Keratinocyte (primary cell): ENCODE data around the gene NXPH4. TPM values are rescaled to one million over a fixed set of nuclear protein-coding genes. Genes with fewer than 3 reads are reported as not detected.
A peak's percentile ranks its signal among the peaks of the same experiment; 100 is the strongest.

Experiments
- DNase-seq: peaks from one replicate; pipeline ENCODE4 v3.0.0-alpha.2; 2011; ENCODE audit warnings: low read depth, missing footprints, low spot score
- FAIRE-seq: peaks from 2 replicates; lab custom pipeline; 2011; peaks lifted over from hg19 to GRCh38; lab: Jason Lieb, UNC
- H2AFZ ChIP-seq: 2 replicates; pipeline ENCODE4 v1.6.0; 2012; ENCODE audit warnings: low read length, control low read depth, inconsistent platforms; ENCODE audit not compliant: control insufficient read depth
- H3K27ac ChIP-seq: 2 replicates; pipeline ENCODE4 v1.5.1; 2011; ENCODE audit warnings: low read length; ENCODE audit not compliant: control insufficient read depth, insufficient read depth
- H3K27me3 ChIP-seq: 3 replicates; pipeline ENCODE4 v1.6.0; 2011; ENCODE audit warnings: low read length; ENCODE audit not compliant: control insufficient read depth, insufficient read depth; ENCODE audit errors: extremely low read depth
- H3K36me3 ChIP-seq, 2 experiments: 2 replicates in 1 of 2; 3 replicates in 1 of 2; pipeline ENCODE4 v1.5.1; 2011; ENCODE audit warnings: low read length in 2 of 2, mild to moderate bottlenecking in 1 of 2; ENCODE audit not compliant: control insufficient read depth in 2 of 2, insufficient read depth in 2 of 2; ENCODE audit errors: extremely low read depth in 1 of 2
- H3K4me1 ChIP-seq: 3 replicates; pipeline ENCODE4 v1.5.1; 2011; ENCODE audit warnings: low read length; ENCODE audit not compliant: control insufficient read depth, insufficient read depth; ENCODE audit errors: extremely low read depth
- H3K4me2 ChIP-seq: 3 replicates; pipeline ENCODE4 v1.6.0; 2011; ENCODE audit warnings: low read depth, low read length; ENCODE audit not compliant: control insufficient read depth, insufficient read depth; ENCODE audit errors: extremely low read depth
- H3K4me3 ChIP-seq, 3 experiments: fragments of 200-600 bp in 1 of 3; sonication (generic) in 1 of 3; 2 replicates in 2 of 3; 3 replicates in 1 of 3; pipeline ENCODE4 v1.5.1; 2011 to 2016; ENCODE audit warnings: low read length in 3 of 3, mild to moderate bottlenecking in 3 of 3, control low read depth in 2 of 3, inconsistent platforms in 1 of 3, low read depth in 1 of 3, mixed read lengths in 1 of 3, mixed run types in 1 of 3, moderate library complexity in 1 of 3; ENCODE audit not compliant: control insufficient read depth in 2 of 3, insufficient read depth in 2 of 3; ENCODE audit errors: extremely low read depth in 1 of 3
- H3K79me2 ChIP-seq: 2 replicates; pipeline ENCODE4 v1.6.0; 2012; ENCODE audit warnings: low read length; ENCODE audit not compliant: control insufficient read depth, insufficient read depth
- H3K9ac ChIP-seq: 3 replicates; pipeline ENCODE4 v1.6.0; 2011; ENCODE audit warnings: low read length; ENCODE audit not compliant: control insufficient read depth, insufficient read depth; ENCODE audit errors: extremely low read depth
- H3K9me1 ChIP-seq: 3 replicates; pipeline ENCODE4 v1.6.0; 2011; ENCODE audit warnings: low read length; ENCODE audit not compliant: control insufficient read depth, insufficient read depth; ENCODE audit errors: extremely low read depth
- H3K9me3 ChIP-seq: 2 replicates; pipeline ENCODE4 v1.5.1; 2012; ENCODE audit warnings: low read depth, low read length; ENCODE audit not compliant: control insufficient read depth
- H4K20me1 ChIP-seq: 3 replicates; pipeline ENCODE4 v1.6.0; 2011; ENCODE audit warnings: low read length; ENCODE audit not compliant: control insufficient read depth, insufficient read depth; ENCODE audit errors: extremely low read depth
- CTCF ChIP-seq, 3 experiments: IDR thresholded peaks in 1 of 3; conservative IDR thresholded peaks in 1 of 3; optimal IDR thresholded peaks in 1 of 3; 2 replicates in 2 of 3; 3 replicates in 1 of 3; pipeline versions ENCODE3 to v1.5.1; 2011; ENCODE audit warnings: low read length in 3 of 3, mild to moderate bottlenecking in 3 of 3, moderate library complexity in 2 of 3, control low read depth in 1 of 3, inconsistent platforms in 1 of 3; ENCODE audit not compliant: insufficient read depth in 2 of 3; ENCODE audit errors: extremely low read depth in 1 of 3
- EZH2 ChIP-seq: IDR thresholded peaks from one replicate; pipeline ENCODE4 v1.6.1; 2012; ENCODE audit warnings: inconsistent platforms, mild to moderate bottlenecking, low read length, moderate library complexity
- dilution Hi-C: fragments of 300-500 bp; cut with MboI; formaldehyde crosslinking; loops from one replicate; pipeline ENCODE4 v1.7.0; 2020; ENCODE audit warnings: low sequenced_read_pairs; ENCODE audit not compliant: extremely low pct_ligation_motif_present
- polyA plus RNA-seq, 5 experiments: library from polyadenylated mRNA; depleted of rRNA in 3 of 5; stranded (reverse) in 3 of 5; stranded (forward) in 1 of 5; unstranded in 1 of 5; fragments of >200 nt; gene quantifications; 1 replicate in 1 of 5; 2 replicates in 3 of 5; 3 replicates in 1 of 5; pipeline versions ENCODE4 v1.2.1 to v1.2.3, GENCODE V29; 2011 to 2012; ENCODE audit warnings: missing spikeins in 2 of 5, low read depth in 1 of 5, low replicate concordance in 1 of 5

Gene NXPH4
- polyA plus RNA-seq, 1 donor (not counting 4 experiments of a cell fraction or from before 2014, with no cell fraction given): 0.97 TPM

GRCh38 chr12:57213058-57213715 lies 3.4 kb upstream of the NXPH4 start:
- Histone ChIP-seq H3K36me3 (peaks cover 0 to 7% of the 10 kb centered on the region in 2 experiments), H3K27me3 (peaks cover 32% of the 10 kb centered on the region), H3K4me3 (peak overlapping the region in 1 of 3 experiments; percentile 23), H3K27ac (peak overlapping the region; percentile 25), H3K79me2 (no peaks in the 10 kb centered on the region), H4K20me1 (no peaks in the 10 kb centered on the region), H3K9ac (no peak overlapping the region), H3K9me3 (no peaks in the 10 kb centered on the region), H2AFZ (no peak overlapping the region), H3K4me1 (peaks cover 29% of the 10 kb centered on the region), H3K4me2 (peak overlapping the region; percentile 37), H3K9me1 (no peaks in the 10 kb centered on the region)
- FAIRE-seq (peak; percentile 81), DNase-seq (no peak)
- dilution Hi-C loops: no loop called here
- TF ChIP-seq EZH2 (no peak), CTCF (optimal IDR thresholded peaks at IDR 0.05 in 1 of 3, IDR thresholded peaks at IDR 0.05 in 1 of 3, conservative IDR thresholded peaks at IDR 0.05 in 1 of 3; ENCODE audit: extremely low read depth in 1 of 3, insufficient read depth in 2 of 3, low read length in 3 of 3) (peak in 2 of 3 experiments; percentile 92 to 98)

- DNase-seq (no peak), FAIRE-seq (peak; percentile 60)
- TF ChIP-seq EZH2: no peak
- TF ChIP-seq CTCF (optimal IDR thresholded peaks at IDR 0.05 in 1 of 3, IDR thresholded peaks at IDR 0.05 in 1 of 3, conservative IDR thresholded peaks at IDR 0.05 in 1 of 3; ENCODE audit: extremely low read depth in 1 of 3, insufficient read depth in 2 of 3, low read length in 3 of 3): no peak
- no peaks in the 10 kb centered on the region for H3K79me2 ChIP-seq
- peak overlapping the region; percentile 37 for H3K4me2 ChIP-seq
- H2AFZ ChIP-seq: no peak overlapping the region
- H3K27me3 ChIP-seq: peaks cover 33% of the 10 kb centered on the region
- H3K9me1 ChIP-seq: no peaks in the 10 kb centered on the region
- no peaks in the 10 kb centered on the region for H3K9me3 ChIP-seq
- peak overlapping the region; percentile 25 for H3K27ac ChIP-seq
- peaks cover 36% of the 10 kb centered on the region for H3K4me1 ChIP-seq
- H4K20me1 ChIP-seq: no peaks in the 10 kb centered on the region
- dilution Hi-C loops: no loop called here
- no peak overlapping the region for H3K9ac ChIP-seq
- H3K4me3 ChIP-seq: peak overlapping the region in 1 of 3 experiments; percentile 23
- peaks cover 0 to 5% of the 10 kb centered on the region in 2 experiments for H3K36me3 ChIP-seq
Observed at GRCh38 chr12:57213763-57214397, 2.7 kb upstream of the NXPH4 start.
